Activated B cell treated with CpG ODN at 0.5 μM for 24 hours (primary cell): Measurements from ENCODE around the gene MOG. TPM values are rescaled to one million over a fixed set of nuclear protein-coding genes. Genes with fewer than 3 reads are reported as not detected.
A peak's percentile ranks its signal among the peaks of the same experiment; 100 is the strongest.

Source experiments
- ATAC-seq: fragments of 200-7000 bp; cut with Tn5 transposase; one replicate; pipeline ENCODE4 v1.10.0; 2021; ENCODE audit warnings: low read depth, mild to moderate bottlenecking, moderate library complexity
- CTCF ChIA-PET: fragments of 350-600 bp; sonication (Branson Sonifier 250); formaldehyde crosslinking; loops from one replicate; lab custom pipeline; 2021; ENCODE audit warnings: antibody characterized with exemption; lab: Charles Lee
- POLR2A ChIA-PET: fragments of 350-600 bp; sonication (Branson Sonifier 250); formaldehyde crosslinking; loops from one replicate; lab custom pipeline; 2021; ENCODE audit warnings: antibody characterized with exemption; lab: Charles Lee
- DNase-seq: peaks from one replicate; pipeline ENCODE4 v3.0.0; 2022
- H3K27ac Mint-ChIP-seq: one replicate; pipeline ENCODE4 v1.8.0; 2020; ENCODE audit warnings: mixed read lengths
- H3K27me3 Mint-ChIP-seq: one replicate; pipeline ENCODE4 v1.8.0; 2021; ENCODE audit warnings: mixed read lengths
- H3K36me3 Mint-ChIP-seq: one replicate; pipeline ENCODE4 v1.8.0; 2021; ENCODE audit warnings: low read depth, mixed read lengths
- H3K4me1 Mint-ChIP-seq: one replicate; pipeline ENCODE4 v1.8.0; 2021; ENCODE audit warnings: mixed read lengths
- H3K4me3 Mint-ChIP-seq: one replicate; pipeline ENCODE4 v1.8.0; 2020; ENCODE audit warnings: mild to moderate bottlenecking, mixed read lengths
- H3K9me3 Mint-ChIP-seq: one replicate; pipeline ENCODE4 v1.8.0; 2020; ENCODE audit warnings: mixed read lengths
- CTCF ChIP-seq: fragments of 200-600 bp; IDR thresholded peaks from one replicate; pipeline ENCODE4 v1.8.0; 2022; ENCODE audit warnings: antibody characterized with exemption, mild to moderate bottlenecking
- intact Hi-C: fragments of 100-400 bp; cut with micrococcal nuclease; formaldehyde crosslinking; loops from one replicate; pipeline ENCODE4 v1.15.1; 2024
- total RNA-seq: library from RNA; stranded (reverse); gene quantifications from 2 replicates; pipeline ENCODE4 v1.2.3, GENCODE V29; 2022

Gene MOG
- total RNA-seq, 1 donor from 2014 or later: not detected

GRCh38 chr6:29626948-29627754 lies 29.7 kb upstream of the MOG start:
- H3K4me3 Mint-ChIP-seq: peak overlapping the region; percentile 74
- peaks cover 41% of the 10 kb centered on the region for H3K4me1 Mint-ChIP-seq
- peaks cover 31% of the 10 kb centered on the region for H3K36me3 Mint-ChIP-seq
- H3K27ac Mint-ChIP-seq: peak overlapping the region; percentile 57
- H3K27me3 Mint-ChIP-seq: no peaks in the 10 kb centered on the region
- intact Hi-C loops: no loop called here
- H3K9me3 Mint-ChIP-seq: no peaks in the 10 kb centered on the region
- DNase-seq (no peak), ATAC-seq (no peak)
- no peak for TF ChIP-seq CTCF
- ChIA-PET POLR2A (interaction anchor here (3.7 kb wide), 1 partner anchor 23 kb away, joined by 18 read pairs; no protein-coding TSS in a partner anchor), CTCF (interaction anchor here (2.2 kb wide), 1 partner anchor 27 kb away, joined by 9 read pairs; no protein-coding TSS in a partner anchor)

GRCh38 chr6:29627755-29628418 lies 29.0 kb upstream of the MOG start:
- DNase-seq: peak; percentile 42
- peak overlapping the region; percentile 59 for H3K27ac Mint-ChIP-seq
- no peaks in the 10 kb centered on the region for H3K27me3 Mint-ChIP-seq

GRCh38 chr6:29628419-29629281 lies 28.2 kb upstream of the MOG start:
- ATAC-seq (peak; percentile 33), DNase-seq (peak; percentile 47)
- POLR2A ChIA-PET: interaction anchor here (1.6 to 3.7 kb wide), 2 partner anchors 21 to 25 kb away, joined by 5 to 18 read pairs; no protein-coding TSS in a partner anchor
- H3K36me3 Mint-ChIP-seq: peaks cover 22% of the 10 kb centered on the region
- no peaks in the 10 kb centered on the region for H3K27me3 Mint-ChIP-seq
- peaks cover 47% of the 10 kb centered on the region for H3K4me1 Mint-ChIP-seq
- H3K4me3 Mint-ChIP-seq: peak overlapping the region; percentile 90
- peak overlapping the region; percentile 59 for H3K27ac Mint-ChIP-seq
- intact Hi-C loops: loop anchor here (1.0 kb wide), 1 partner anchor 22 kb away; no protein-coding TSS in a partner anchor
- CTCF ChIA-PET: interaction anchor here (0.6 to 2.7 kb wide), 2 partner anchors 21 to 25 kb away, joined by 3 to 9 read pairs; no protein-coding TSS in a partner anchor
- H3K9me3 Mint-ChIP-seq: no peaks in the 10 kb centered on the region
- TF ChIP-seq CTCF: no peak

More at GRCh38 chr6:29627755-29628418, 29.0 kb upstream of the MOG start:
- peak overlapping the region; percentile 90 for H3K4me3 Mint-ChIP-seq
- ChIA-PET POLR2A (interaction anchor here (1.6 to 3.7 kb wide), 2 partner anchors 22 to 26 kb away, joined by 5 to 18 read pairs; no protein-coding TSS in a partner anchor), CTCF (interaction anchor here (0.6 to 2.7 kb wide), 3 partner anchors 22 to 26 kb away, joined by 3 to 9 read pairs (median 9); no protein-coding TSS in a partner anchor)
- H3K36me3 Mint-ChIP-seq: peaks cover 23% of the 10 kb centered on the region
- no peak for TF ChIP-seq CTCF
- peaks cover 42% of the 10 kb centered on the region for H3K4me1 Mint-ChIP-seq
- ATAC-seq: peak; percentile 15
- intact Hi-C loops: loop anchor here (1.0 kb wide), 1 partner anchor 22 kb away; no protein-coding TSS in a partner anchor
- H3K9me3 Mint-ChIP-seq: no peaks in the 10 kb centered on the region

GRCh38 chr6:29629571-29629970 lies 27.3 kb upstream of the MOG start:
- H3K27me3 Mint-ChIP-seq: no peaks in the 10 kb centered on the region
- peak overlapping the region; percentile 90 for H3K4me3 Mint-ChIP-seq
- POLR2A ChIA-PET: interaction anchor here (1.6 kb wide), 1 partner anchor 24 kb away, joined by 5 read pairs; no protein-coding TSS in a partner anchor

More at GRCh38 chr6:29629571-29629970, 27.3 kb upstream of the MOG start:
- peaks cover 17% of the 10 kb centered on the region for H3K36me3 Mint-ChIP-seq
- TF ChIP-seq CTCF: no peak
- DNase-seq (no peak), ATAC-seq (no peak)
- H3K9me3 Mint-ChIP-seq: no peaks in the 10 kb centered on the region
- intact Hi-C loops: no loop called here
- CTCF ChIA-PET: interaction anchor here (2.7 kb wide), 1 partner anchor 24 kb away, joined by 9 read pairs; no protein-coding TSS in a partner anchor
- H3K27ac Mint-ChIP-seq: no peak overlapping the region
- peaks cover 56% of the 10 kb centered on the region for H3K4me1 Mint-ChIP-seq
